Ectodermal cell (in vitro differentiated cells): ENCODE results near the gene TFAP2A.

ENCODE experiments used
- H3K27ac ChIP-seq: 2 replicates; pipeline ENCODE4 v1.7.0; 2013; ENCODE audit warnings: mild to moderate bottlenecking, low read depth, low read length; ENCODE audit not compliant: insufficient read depth, poor library complexity, severe bottlenecking
- H3K27me3 ChIP-seq: 2 replicates; pipeline ENCODE4 v1.7.0; 2013; ENCODE audit warnings: mild to moderate bottlenecking, low read length; ENCODE audit not compliant: insufficient read depth, control insufficient read depth, poor library complexity, severe bottlenecking
- H3K36me3 ChIP-seq: one replicate; pipeline ENCODE4 v1.7.0; 2013; ENCODE audit warnings: low read length; ENCODE audit not compliant: control insufficient read depth, insufficient read depth
- H3K4me1 ChIP-seq: one replicate; pipeline ENCODE4 v1.7.0; 2013; ENCODE audit warnings: low read length; ENCODE audit not compliant: control insufficient read depth, insufficient read depth
- H3K4me3 ChIP-seq: 2 replicates; pipeline ENCODE4 v1.7.0; 2013; ENCODE audit warnings: low read depth, low read length, control low read depth; ENCODE audit not compliant: insufficient read depth
- H3K9me3 ChIP-seq: 2 replicates; pipeline ENCODE4 v1.7.0; 2013; ENCODE audit warnings: mild to moderate bottlenecking, low read length, moderate library complexity; ENCODE audit not compliant: control insufficient read depth
- WGBS, 2 experiments: methylation state at CpG; one replicate each; pipeline ENCODE4 v1.1.7; 2013; ENCODE audit warnings: missing lambda C conversion rate in 2 of 2; 5-methylcytosine and 5-hydroxymethylcytosine counted together

The TFAP2A gene

GRCh38 chr6:10449751-10450150 is 34.9 kb upstream of the TFAP2A start:
- 94 to 95% methylated on average over 3 to 4 of the region's 5 CpGs for WGBS, 2 experiments
- Histone ChIP-seq H3K4me1 (no peaks in the 10 kb centered on the region), H3K9me3 (no peaks in the 10 kb centered on the region), H3K4me3 (no peak overlapping the region), H3K36me3 (no peaks in the 10 kb centered on the region), H3K27me3 (no peaks in the 10 kb centered on the region), H3K27ac (no peak overlapping the region)

- no peaks in the 10 kb centered on the region for H3K27me3 ChIP-seq
- no peak overlapping the region for H3K4me3 ChIP-seq
- no peaks in the 10 kb centered on the region for H3K9me3 ChIP-seq
- H3K27ac ChIP-seq, result no peak overlapping the region
- WGBS, 2 experiments, result 81 to 88% methylated on average over 1 of the region's 1 CpG
- no peaks in the 10 kb centered on the region for H3K36me3 ChIP-seq
- H3K4me1 ChIP-seq, result no peaks in the 10 kb centered on the region
These were observed 33.2 kb upstream of the TFAP2A start for GRCh38 chr6:10448096-10448495.

DNA sequence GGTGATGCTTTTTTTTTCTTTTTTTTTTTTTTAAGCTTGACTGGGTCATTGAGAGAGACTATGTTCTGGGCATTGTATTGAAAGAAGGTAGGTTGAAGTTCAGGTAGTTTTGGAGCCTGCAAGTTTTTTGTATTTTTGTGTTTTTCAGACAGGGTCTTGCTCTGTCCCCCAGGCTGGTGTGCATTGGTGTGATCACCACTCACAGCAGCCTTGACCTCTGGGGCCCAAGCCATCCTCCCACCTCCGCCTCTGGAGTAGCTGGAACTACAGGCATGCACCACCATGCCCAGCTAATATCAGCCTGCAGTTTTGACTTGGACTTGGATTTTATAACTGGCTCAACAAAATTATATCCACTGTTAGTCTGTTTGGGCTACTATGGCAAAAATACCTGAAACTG is 31.7 kb upstream of the TFAP2A start:
- no peak overlapping the region for H3K4me3 ChIP-seq
- no peaks in the 10 kb centered on the region for H3K9me3 ChIP-seq
- no peak overlapping the region for H3K27ac ChIP-seq
- H3K4me1 ChIP-seq, result no peaks in the 10 kb centered on the region
- 89 to 98% methylated on average over 1 of the region's 1 CpG for WGBS, 2 experiments
- no peaks in the 10 kb centered on the region for H3K27me3 ChIP-seq
- no peaks in the 10 kb centered on the region for H3K36me3 ChIP-seq

DNA sequence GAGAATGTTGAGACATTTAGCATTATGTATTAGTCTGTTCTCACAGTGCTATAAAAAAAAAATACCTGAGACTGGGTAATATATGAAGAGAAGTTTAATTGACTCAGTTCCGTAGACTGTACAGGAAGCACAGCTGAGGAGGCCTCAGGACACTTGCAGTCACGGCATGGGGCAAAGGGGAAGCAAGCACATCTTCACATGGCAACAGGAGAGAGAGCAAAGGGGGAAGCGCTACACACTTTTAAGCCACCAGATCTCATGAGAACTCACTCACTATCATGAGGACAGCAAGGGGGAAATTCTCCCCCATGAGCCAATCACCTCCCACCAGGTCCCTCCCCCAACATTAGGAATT is 26.8 kb upstream of the TFAP2A start:
- no peak overlapping the region for H3K27ac ChIP-seq
- WGBS, 2 experiments, result 78 to 91% methylated on average over 3 of the region's 3 CpGs

DNA sequence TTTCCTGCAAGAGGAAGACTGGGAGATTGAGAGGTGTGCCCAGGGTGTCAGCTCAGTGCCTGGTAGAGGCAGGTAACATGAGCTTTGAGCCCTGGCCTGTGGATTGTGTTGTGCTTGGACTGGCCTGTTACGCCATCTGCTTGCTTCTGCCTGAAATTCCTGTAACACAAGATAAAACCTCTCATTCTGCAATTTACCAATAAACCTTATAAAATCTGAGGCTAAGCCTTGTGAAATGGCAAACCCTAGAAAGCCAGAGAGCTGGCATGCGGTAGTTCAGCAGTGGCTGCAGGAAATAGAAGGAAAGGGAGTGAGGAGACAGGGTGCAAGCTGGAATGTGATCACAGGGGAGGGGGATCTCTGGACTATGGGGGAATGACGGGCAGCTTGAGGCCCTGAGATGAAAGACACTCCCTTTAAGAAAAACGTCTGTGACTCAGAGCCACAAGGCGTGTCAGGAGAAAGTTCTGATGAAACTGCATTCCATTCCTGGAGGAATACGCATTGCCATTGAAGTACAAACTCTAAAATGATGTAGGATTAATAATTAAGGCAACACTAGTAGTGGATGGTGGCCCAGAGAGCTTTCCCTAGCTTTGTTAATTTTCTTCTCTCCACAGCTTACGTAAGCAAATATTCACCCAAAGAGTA is 26.3 kb upstream of the TFAP2A start:
- Histone ChIP-seq H3K9me3 (no peaks in the 10 kb centered on the region), H3K4me3 (no peak overlapping the region), H3K27me3 (no peaks in the 10 kb centered on the region), H3K27ac (no peak overlapping the region), H3K36me3 (no peaks in the 10 kb centered on the region), H3K4me1 (no peaks in the 10 kb centered on the region)
- WGBS, 2 experiments, result 84% methylated on average over 6 to 7 of the region's 7 CpGs

More for the DNA sequence above, 26.8 kb upstream of the TFAP2A start:
- no peaks in the 10 kb centered on the region for H3K9me3 ChIP-seq
- H3K4me1 ChIP-seq, result no peaks in the 10 kb centered on the region
- no peak overlapping the region for H3K4me3 ChIP-seq
- H3K27me3 ChIP-seq, result no peaks in the 10 kb centered on the region
- H3K36me3 ChIP-seq, result no peaks in the 10 kb centered on the region

DNA sequence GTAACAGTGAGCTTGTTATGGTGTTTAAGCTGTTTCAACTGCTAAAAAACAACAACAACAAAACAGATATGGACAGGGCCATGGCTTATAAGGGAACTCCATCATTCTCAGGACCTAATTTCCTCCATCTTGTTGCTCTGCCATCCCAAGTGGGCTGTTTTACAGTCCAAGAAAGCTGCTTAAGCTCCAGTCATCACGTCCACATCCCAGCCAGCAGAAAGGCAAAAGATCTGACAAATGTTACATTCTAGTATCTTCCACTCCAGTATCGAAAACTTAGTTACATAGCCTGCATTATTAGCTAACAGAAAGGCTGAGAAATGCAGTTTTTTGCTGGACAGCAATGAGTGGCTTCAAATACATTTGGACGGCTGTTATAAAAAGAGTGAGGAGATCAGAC is 23.0 kb upstream of the TFAP2A start:
- Histone ChIP-seq H3K36me3 (no peaks in the 10 kb centered on the region), H3K27me3 (no peaks in the 10 kb centered on the region), H3K4me3 (no peak overlapping the region), H3K9me3 (no peaks in the 10 kb centered on the region), H3K27ac (no peak overlapping the region), H3K4me1 (no peaks in the 10 kb centered on the region)
- 93% methylated on average over 3 of the region's 3 CpGs for WGBS, 2 experiments

DNA sequence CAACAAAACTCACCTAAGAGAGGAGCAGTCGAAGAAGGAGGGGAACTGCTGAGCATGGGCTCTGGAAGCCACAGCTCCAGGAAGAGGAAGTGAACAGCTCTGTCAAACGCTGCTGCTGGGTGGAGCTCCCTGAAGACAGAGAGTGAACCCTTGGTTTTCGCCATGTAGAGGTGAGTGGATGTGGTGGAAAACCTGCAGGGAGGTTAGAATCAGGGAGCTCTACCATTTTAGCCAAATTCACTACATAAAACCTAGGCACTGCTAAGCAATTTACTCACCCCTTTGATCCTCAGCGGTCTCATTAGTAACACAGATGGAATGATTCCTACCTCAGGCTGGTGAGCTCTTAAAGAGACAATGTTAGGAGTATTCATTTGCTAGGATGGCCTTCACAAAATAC is 19.4 kb upstream of the TFAP2A start:
- H3K9me3 ChIP-seq, result no peaks in the 10 kb centered on the region
- no peak overlapping the region for H3K27ac ChIP-seq
- H3K4me3 ChIP-seq, result no peak overlapping the region
- no peaks in the 10 kb centered on the region for H3K4me1 ChIP-seq
- no peaks in the 10 kb centered on the region for H3K36me3 ChIP-seq
- WGBS, 2 experiments, result 83 to 86% methylated on average over 3 to 4 of the region's 4 CpGs
- H3K27me3 ChIP-seq, result peaks cover 13% of the 10 kb centered on the region

GRCh38 chr6:10433322-10433721 is 18.4 kb upstream of the TFAP2A start:
- Histone ChIP-seq H3K4me1 (no peaks in the 10 kb centered on the region), H3K4me3 (no peak overlapping the region), H3K36me3 (no peaks in the 10 kb centered on the region), H3K9me3 (no peaks in the 10 kb centered on the region), H3K27me3 (peaks cover 22% of the 10 kb centered on the region), H3K27ac (no peak overlapping the region)
- WGBS, 2 experiments, result 91 to 92% methylated on average over 4 of the region's 4 CpGs

- H3K9me3 ChIP-seq, result no peaks in the 10 kb centered on the region
- H3K27me3 ChIP-seq, result peaks cover 39% of the 10 kb centered on the region
- WGBS, 2 experiments, result 85 to 87% methylated on average over 7 of the region's 7 CpGs
- no peak overlapping the region for H3K27ac ChIP-seq
- H3K4me3 ChIP-seq, result no peak overlapping the region
- no peaks in the 10 kb centered on the region for H3K4me1 ChIP-seq
- H3K36me3 ChIP-seq, result no peaks in the 10 kb centered on the region
These were observed 16.7 kb upstream of the TFAP2A start for GRCh38 chr6:10431423-10432164.

- Histone ChIP-seq H3K27me3 (peaks cover 57% of the 10 kb centered on the region), H3K9me3 (no peaks in the 10 kb centered on the region), H3K27ac (no peak overlapping the region), H3K4me3 (no peak overlapping the region), H3K4me1 (no peaks in the 10 kb centered on the region), H3K36me3 (no peaks in the 10 kb centered on the region)
- 50 to 54% methylated on average over 11 to 12 of the region's 12 CpGs for WGBS, 2 experiments
These were observed 15.0 kb upstream of the TFAP2A start for GRCh38 chr6:10429638-10430427.
